PC-9 (cell line): ENCODE results near the gene ZNF668.

Experiments
- EZH2 ChIP-seq: fragments of 200-600 bp; sonication (generic); IDR thresholded peaks from 2 replicates; pipeline ENCODE4 v1.8.0; 2017; ENCODE audit warnings: antibody characterized with exemption, low read depth
- TF ChIP-seq, protein P1 (sequence below): fragments of 200-600 bp; sonication (generic); conservative IDR thresholded peaks from 2 replicates; pipeline ENCODE4 v1.6.1; 2017; ENCODE audit warnings: mixed run types, antibody characterized with exemption, mild to moderate bottlenecking, moderate library complexity

DNA sequence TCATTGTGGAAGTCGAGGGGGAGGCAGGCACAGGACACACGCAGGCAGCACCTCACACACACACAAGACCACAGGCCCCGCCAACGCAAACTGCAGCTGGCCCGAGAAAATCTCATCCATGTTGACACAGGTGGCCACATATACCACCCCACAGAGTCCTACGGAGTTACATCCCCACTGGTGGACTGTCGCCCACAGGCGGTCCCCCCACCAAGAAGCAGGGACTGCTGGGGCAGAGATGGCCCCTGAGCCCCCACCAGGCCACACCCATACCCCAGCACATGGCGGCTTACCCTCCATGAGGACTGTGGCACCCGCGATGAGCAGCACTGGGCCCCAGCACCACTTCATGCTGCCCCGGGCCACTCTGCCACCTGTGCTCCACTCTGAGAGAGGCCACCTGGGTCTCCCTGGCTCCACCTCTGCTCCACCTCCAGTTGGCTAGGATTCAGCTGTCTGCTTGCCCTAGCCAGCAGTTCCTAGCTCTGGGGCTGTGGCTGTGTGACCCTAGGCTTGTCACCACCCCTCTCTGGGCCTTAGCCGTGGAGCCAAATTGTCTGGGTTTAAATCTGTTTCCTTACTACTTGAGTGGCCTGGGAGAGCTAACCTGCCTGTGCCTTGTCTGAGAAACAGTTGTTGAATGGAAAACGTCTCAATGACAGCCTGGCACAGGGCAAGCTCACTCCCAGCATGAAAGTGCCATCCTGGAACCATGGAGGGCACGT, 14.6 kb upstream of the ZNF668 start, which contains the start of gene PRSS53:
- TF ChIP-seq, protein P1, sequence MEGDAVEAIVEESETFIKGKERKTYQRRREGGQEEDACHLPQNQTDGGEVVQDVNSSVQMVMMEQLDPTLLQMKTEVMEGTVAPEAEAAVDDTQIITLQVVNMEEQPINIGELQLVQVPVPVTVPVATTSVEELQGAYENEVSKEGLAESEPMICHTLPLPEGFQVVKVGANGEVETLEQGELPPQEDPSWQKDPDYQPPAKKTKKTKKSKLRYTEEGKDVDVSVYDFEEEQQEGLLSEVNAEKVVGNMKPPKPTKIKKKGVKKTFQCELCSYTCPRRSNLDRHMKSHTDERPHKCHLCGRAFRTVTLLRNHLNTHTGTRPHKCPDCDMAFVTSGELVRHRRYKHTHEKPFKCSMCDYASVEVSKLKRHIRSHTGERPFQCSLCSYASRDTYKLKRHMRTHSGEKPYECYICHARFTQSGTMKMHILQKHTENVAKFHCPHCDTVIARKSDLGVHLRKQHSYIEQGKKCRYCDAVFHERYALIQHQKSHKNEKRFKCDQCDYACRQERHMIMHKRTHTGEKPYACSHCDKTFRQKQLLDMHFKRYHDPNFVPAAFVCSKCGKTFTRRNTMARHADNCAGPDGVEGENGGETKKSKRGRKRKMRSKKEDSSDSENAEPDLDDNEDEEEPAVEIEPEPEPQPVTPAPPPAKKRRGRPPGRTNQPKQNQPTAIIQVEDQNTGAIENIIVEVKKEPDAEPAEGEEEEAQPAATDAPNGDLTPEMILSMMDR, result no peak
- TF ChIP-seq EZH2, result no peak
